Motor neuron (in vitro differentiated cells): ENCODE data around the gene CC2D1A. TPM values are rescaled to one million over a fixed set of nuclear protein-coding genes. Genes with fewer than 3 reads are reported as not detected.

Experiments
- ATAC-seq, 8 experiments: fragments of 200-7000 bp; cut with Tn5 transposase; replicated peaks in 6 of 8; 2 replicates each; pipeline ENCODE4 v1.8.0; 2021; ENCODE audit warnings: mild to moderate bottlenecking in 8 of 8, moderate library complexity in 8 of 8
- H3K27ac ChIP-seq, 2 donors: fragments of 250-450 bp; sonication (Bioruptor Pico); 2 replicates each; pipeline ENCODE4 v1.9.0; 2021; ENCODE audit warnings: antibody characterized with exemption in 2 of 2, mild to moderate bottlenecking in 2 of 2, moderate library complexity in 1 of 2
- H3K4me1 ChIP-seq, 2 donors: fragments of 250-450 bp; sonication (Bioruptor Pico); replicated peaks in 1 of 2; 2 replicates each; pipeline ENCODE4 v1.6.1; 2021; ENCODE audit warnings: antibody characterized with exemption in 2 of 2, mild to moderate bottlenecking in 2 of 2, moderate library complexity in 1 of 2
- H3K4me3 ChIP-seq, 5 donors: fragments of 250-450 bp; sonication (Bioruptor Pico); 2 replicates each; pipeline ENCODE4 v1.9.0; 2021; ENCODE audit warnings: antibody characterized with exemption in 5 of 5, mild to moderate bottlenecking in 5 of 5, moderate library complexity in 4 of 5
- WGBS, 10 experiments: fragments of 450-650 bp; shearing (Covaris generic); methylation state at CpG; one replicate each; pipeline ENCODE4 v1.0.0; 2022; 5-methylcytosine and 5-hydroxymethylcytosine counted together
- in situ Hi-C, 9 experiments: fragments of 400-800 bp; cut with MboI; loops; one replicate each; pipeline ENCODE4 v1.15.0; 2021; ENCODE audit warnings: low sequenced_read_pairs in 9 of 9, low pct_unique_long_range_greater_than_20kb in 2 of 9; ENCODE audit not compliant: unreplicated experiment in 9 of 9
- total RNA-seq, 8 experiments: library from RNA; unstranded; fragments of 300-600 nt; gene quantifications; 2 replicates each; pipeline versions ENCODE4 v1.2.3 to v1.2.4, GENCODE V29; 2022

The CC2D1A gene
- total RNA-seq, 8 experiments from 2014 or later: 7.6 to 32.5 (median 10.1) TPM

DNA sequence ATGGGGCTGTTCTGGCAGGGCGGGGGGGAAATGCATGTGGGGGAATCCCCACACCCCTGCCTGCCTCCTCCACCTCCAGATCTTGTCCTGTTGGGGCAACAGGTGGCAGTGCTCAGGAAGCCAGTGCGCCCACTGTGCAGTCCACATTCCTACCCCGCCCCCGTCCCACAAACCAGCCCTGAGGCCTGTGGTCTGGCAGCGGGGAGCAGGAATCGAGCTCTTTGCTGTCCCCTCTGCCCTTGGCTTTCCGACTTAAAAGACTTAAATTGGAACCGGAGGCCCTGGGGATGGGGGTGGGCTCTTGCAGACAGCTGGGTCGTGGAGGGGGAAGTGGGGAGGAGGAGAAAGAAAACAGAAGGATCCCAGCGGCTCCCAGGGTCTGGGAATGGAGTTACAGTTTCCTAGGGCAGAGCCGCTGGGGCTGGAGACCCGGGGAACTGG is 24.7 kb upstream of the CC2D1A start:
- in situ Hi-C loops: loop anchor here in 7 of 9 experiments (25.0 kb wide), 2 partner anchors 181 to 531 kb away; partner anchors contain the start of genes MISP3 (in 6 of the 7), PALM3 (in 6 of the 7) and DDX39A (in 1 of the 7)
- Histone ChIP-seq H3K4me1 (peaks cover 18 to 22% of the 10 kb centered on the region in 2 donors), H3K27ac (peak overlapping the region in 1 of 2 donors; percentile 16), H3K4me3 (no peak overlapping the region)
- ATAC-seq: no peak
- WGBS, 10 experiments: 20 to 40% (median 30%) methylated on average over 1 to 3 of the region's 12 CpGs; no CpG with 5 or more reads in 7 of the 10 experiments

DNA sequence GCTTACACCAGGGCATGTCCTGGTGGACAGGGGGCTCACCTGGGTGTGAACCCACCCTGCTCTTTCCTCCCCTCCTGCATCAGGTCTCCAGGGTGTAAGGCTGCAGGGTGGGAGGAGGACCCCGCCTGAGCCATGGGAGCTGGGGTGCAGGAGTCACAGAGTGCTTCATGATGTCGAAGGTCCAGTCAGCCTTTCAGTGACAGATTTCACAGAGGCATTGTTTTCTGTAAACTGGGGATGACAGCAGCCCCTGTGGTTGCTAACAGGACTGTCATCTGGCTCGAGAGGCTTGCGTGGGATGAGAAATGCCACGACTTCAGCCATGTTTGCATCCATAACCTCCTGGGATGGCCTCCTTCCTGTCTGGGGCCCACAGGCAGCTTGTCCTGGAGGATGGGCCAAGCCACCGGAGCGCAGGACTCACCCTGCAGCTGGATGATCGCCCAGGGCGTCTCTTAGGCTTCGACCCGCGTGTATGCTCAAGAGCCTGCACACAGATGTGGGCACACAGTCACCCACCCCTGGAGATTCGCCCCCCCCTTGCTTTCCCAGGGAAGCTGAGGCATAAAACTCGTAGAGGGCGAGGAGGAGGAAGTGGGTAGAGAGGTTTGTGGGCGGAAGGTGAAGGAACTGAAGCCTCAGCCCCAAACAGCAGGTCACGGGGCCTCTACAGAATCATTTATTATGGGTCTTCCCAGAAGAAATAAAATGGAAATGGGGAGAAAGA is 24.1 kb upstream of the CC2D1A start:
- ATAC-seq: peak in 5 of 8 experiments; percentile 2 to 9 (median 4)

DNA sequence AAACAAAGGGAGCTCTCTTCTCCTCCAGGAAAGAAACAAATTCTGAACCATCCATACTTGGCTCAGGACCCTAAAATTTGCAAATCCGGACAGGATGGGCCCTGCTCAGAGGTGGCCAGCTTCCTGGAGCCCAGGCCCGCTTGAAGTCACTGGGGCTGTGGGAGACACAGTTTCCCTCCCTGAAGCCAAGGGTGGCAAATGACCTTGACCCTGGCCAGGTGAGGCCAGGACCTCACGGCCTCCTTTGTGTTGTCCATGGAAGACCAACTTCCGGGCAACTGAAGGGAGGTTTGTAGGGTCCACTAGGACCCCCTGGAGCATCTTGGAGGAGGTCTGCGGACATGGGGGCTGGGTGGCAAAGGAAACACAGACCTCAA is 23.6 kb upstream of the CC2D1A start:
- in situ Hi-C loops: loop anchor here in 7 of 9 experiments (25.0 kb wide), 2 partner anchors 180 to 530 kb away; partner anchors contain the start of genes MISP3 (in 6 of the 7), PALM3 (in 6 of the 7) and DDX39A (in 1 of the 7)
- Histone ChIP-seq H3K27ac (no peak overlapping the region), H3K4me3 (no peak overlapping the region), H3K4me1 (peaks cover 18 to 22% of the 10 kb centered on the region in 2 donors)
- WGBS, 10 experiments: 94 to 100% (median 100%) methylated on average over 1 to 3 of the region's 5 CpGs; no CpG with 5 or more reads in 6 of the 10 experiments
- ATAC-seq: no peak

More for the DNA sequence above, 24.1 kb upstream of the CC2D1A start:
- Histone ChIP-seq H3K4me1 (peaks cover 18 to 22% of the 10 kb centered on the region in 2 donors), H3K27ac (peak overlapping the region in 1 of 2 donors; percentile 16), H3K4me3 (no peak overlapping the region)
- 18 to 100% (median 67%) methylated on average over 2 to 6 of the region's 17 CpGs; no CpG with 5 or more reads in 5 of the 10 experiments for WGBS, 10 experiments
- in situ Hi-C loops: loop anchor here in 7 of 9 experiments (25.0 kb wide), 2 partner anchors 180 to 530 kb away; partner anchors contain the start of genes MISP3 (in 6 of the 7), PALM3 (in 6 of the 7) and DDX39A (in 1 of the 7)

DNA sequence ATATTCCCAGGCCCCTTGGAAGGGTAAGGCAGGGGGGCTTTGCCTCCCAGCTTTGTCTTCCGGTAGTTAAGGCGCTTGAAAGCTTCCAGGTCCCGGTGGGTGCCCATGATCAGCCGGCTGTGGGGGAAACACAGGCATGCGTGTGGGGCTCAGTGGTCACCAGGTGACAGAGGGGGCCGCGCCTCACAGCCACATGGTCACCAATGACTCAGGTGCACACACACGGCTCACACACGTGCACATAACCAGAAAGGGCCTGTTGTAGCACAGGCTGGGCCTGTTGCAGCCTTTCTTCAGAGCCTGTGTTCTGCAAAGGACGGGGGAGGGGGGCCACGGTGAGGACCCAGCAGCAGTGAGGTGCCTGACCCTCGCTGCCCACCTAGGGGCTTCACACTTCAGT is 23.2 kb upstream of the CC2D1A start:
- WGBS, 10 experiments: 97% methylated on average over 5 of the region's 12 CpGs; no CpG with 5 or more reads in 9 of the 10 experiments
- peaks cover 18 to 22% of the 10 kb centered on the region in 2 donors for H3K4me1 ChIP-seq
- no peak overlapping the region for H3K27ac ChIP-seq
- ATAC-seq: no peak
- in situ Hi-C loops: loop anchor here in 7 of 9 experiments (25.0 kb wide), 2 partner anchors 179 to 529 kb away; partner anchors contain the start of genes MISP3 (in 6 of the 7), PALM3 (in 6 of the 7) and DDX39A (in 1 of the 7)
- H3K4me3 ChIP-seq: no peak overlapping the region

DNA sequence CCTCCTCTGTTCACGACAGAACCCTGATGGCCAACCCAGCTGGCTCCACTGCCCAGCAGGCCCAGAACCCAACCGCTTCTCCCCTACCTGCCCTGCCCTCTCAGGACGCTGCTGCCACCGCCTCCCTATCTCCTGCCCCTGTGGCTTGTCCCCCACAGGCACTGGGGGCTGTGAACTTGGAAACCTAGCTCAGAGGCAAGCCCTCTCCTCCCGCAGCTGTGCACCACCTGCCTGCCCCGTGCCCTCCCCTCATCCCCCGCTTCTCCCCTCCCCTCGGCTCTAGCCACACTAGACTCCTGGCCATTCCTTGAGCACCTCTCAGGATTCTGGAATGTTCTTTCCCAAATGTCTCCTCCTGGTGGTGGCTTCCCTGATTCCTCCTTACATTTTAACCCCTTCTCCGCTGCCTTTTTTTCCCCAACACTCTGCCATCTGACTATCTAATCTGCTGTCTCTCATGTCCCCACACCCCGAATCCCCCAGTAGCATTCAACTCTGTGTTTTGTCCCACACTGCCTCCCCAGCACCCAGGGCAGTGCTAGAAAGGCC is 22.4 kb upstream of the CC2D1A start:
- no peak overlapping the region for H3K4me3 ChIP-seq
- ATAC-seq: no peak
- no peak overlapping the region for H3K27ac ChIP-seq
- in situ Hi-C loops: loop anchor here in 7 of 9 experiments (25.0 kb wide), 2 partner anchors 179 to 529 kb away; partner anchors contain the start of genes MISP3 (in 6 of the 7), PALM3 (in 6 of the 7) and DDX39A (in 1 of the 7)
- WGBS, 10 experiments: 83 to 100% methylated on average over 1 of the region's 10 CpGs; no CpG with 5 or more reads in 8 of the 10 experiments
- H3K4me1 ChIP-seq: peaks cover 18 to 22% of the 10 kb centered on the region in 2 donors

DNA sequence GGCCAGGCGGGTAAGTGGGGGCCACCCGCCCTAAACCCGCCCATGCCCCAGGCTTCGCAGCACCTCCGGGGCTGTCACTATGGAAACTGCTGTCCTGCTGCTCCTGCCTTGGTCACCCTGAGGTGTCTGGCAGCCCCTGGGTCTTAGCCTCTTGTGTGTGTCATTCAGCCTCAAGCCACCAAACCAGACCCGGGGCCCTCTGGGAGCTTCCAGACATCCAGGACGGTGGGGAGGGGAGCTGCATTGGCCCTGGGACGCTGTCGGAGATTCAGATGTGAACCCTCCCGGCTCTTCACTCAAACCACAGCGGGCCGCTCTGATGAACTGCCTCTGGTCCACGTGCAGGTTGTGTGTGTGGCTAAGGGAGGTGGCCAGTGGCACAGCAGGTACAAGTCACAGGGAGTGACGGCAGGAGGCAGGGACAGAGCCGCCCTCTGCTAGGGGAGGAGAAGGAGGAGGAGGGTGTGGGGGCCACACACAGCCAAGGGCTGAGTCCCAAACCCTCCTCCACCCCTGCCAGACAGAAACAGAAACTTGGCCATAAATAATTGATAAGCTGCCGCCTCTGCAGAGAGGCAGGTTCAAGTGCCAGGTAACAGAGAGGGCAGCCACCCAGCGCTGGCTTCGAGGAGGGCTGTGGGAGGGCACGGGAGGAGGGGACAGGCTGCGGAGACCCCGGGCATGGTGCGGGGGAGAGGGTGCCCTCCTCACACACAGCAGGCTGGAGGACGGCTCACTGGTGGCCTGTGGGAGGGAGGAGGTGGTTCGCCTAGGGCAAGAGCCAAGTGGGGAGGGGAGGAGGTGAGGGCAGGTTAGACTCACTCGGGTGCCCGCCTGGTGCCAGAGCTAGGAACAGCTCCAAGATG is 21.0 kb upstream of the CC2D1A start:
- Histone ChIP-seq H3K4me3 (no peak overlapping the region), H3K27ac (no peak overlapping the region), H3K4me1 (peaks cover 18 to 22% of the 10 kb centered on the region in 2 donors)
- ATAC-seq: no peak
- WGBS, 10 experiments: 37 to 87% (median 70%) methylated on average over 1 to 6 of the region's 26 CpGs; no CpG with 5 or more reads in 4 of the 10 experiments
- in situ Hi-C loops: loop anchor here in 7 of 9 experiments (25.0 kb wide), 2 partner anchors 177 to 527 kb away; partner anchors contain the start of genes MISP3 (in 6 of the 7), PALM3 (in 6 of the 7) and DDX39A (in 1 of the 7)

DNA sequence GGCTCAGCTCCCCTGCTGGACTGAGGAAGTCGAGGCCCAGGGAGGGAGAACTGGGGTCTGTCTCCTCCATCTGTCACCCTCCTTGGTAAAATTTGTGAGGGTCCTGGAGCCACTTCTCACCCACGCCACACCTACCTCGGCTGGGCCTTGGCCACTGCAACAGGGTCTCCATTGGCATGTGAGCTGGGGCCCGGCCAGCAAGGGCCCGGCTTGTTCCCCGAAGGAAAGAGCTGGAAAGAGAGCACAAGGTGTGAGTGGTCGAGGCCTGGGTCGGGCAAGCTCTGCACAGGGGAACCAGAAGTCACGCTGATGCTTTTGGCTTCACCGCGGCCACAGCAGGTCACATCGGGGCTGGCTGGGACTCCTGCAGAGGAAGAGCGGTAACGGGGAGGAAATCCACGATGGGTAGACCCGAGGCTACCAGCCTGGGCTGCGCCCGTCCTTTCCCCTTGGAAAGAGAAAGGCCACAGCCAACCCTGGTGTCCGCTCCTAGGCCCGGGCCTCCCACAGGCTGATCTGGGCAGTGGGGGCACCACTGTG is 20.1 kb upstream of the CC2D1A start:
- in situ Hi-C loops: loop anchor here in 7 of 9 experiments (25.0 kb wide), 2 partner anchors 176 to 526 kb away; partner anchors contain the start of genes MISP3 (in 6 of the 7), PALM3 (in 6 of the 7) and DDX39A (in 1 of the 7)
- peaks cover 12 to 16% of the 10 kb centered on the region in 2 donors for H3K4me1 ChIP-seq
- no peak overlapping the region for H3K27ac ChIP-seq
- no peak overlapping the region for H3K4me3 ChIP-seq
- ATAC-seq: no peak
- 80 to 100% (median 95%) methylated on average over 1 to 18 of the region's 20 CpGs; no CpG with 5 or more reads in 3 of the 10 experiments for WGBS, 10 experiments

DNA sequence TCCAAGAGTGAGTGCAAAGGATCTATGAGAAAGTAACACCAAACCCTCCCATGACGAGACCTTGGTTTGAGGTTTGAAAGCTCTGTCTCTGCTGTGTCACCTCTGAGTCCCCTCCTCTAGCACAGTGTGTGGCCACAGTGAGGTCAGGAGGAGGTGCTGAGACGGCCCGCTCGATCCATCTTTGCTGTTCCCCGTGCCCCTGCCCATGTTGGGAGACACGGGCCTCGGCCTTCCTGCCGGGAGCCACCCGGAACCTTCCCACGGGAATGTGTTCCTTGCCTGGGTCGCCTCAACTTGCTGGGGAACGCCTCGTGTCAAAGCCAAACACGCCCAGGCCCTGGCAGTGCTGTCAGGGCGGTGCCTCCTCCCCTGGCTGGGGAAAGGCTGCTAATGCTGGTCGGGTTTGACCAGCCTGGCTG is 19.0 kb upstream of the CC2D1A start:
- no peak overlapping the region for H3K4me3 ChIP-seq
- H3K27ac ChIP-seq: no peak overlapping the region
- WGBS, 10 experiments: 8 to 75% (median 40%) methylated on average over 1 to 11 of the region's 16 CpGs; no CpG with 5 or more reads in 6 of the 10 experiments
- in situ Hi-C loops: loop anchor here in 7 of 9 experiments (25.0 kb wide), 2 partner anchors 175 to 525 kb away; partner anchors contain the start of genes MISP3 (in 6 of the 7), PALM3 (in 6 of the 7) and DDX39A (in 1 of the 7)
- peaks cover under 1 to 4% of the 10 kb centered on the region in 2 donors for H3K4me1 ChIP-seq
- ATAC-seq: peak in 3 of 8 experiments; percentile 89 to 91 (median 89)

DNA sequence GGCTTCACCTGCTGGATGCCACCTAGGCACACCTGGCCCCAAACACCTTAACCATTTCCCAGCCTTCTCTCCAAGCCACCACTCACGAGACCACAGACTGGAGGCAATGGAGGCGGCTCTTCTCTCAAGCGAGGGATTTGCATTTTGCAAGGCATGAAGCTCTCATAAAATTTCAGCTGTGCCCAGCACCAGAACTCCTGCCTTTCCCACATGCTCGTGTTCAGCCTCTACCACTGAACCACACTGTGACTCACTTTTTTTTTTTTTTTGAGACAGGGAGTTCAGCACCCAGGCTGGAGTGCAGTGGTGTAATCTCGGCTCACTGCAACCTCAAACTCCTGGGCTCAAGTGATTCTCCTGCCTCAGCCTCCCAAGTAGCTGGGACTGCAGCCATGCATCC is 18.5 kb upstream of the CC2D1A start:
- in situ Hi-C loops: loop anchor here in 7 of 9 experiments (25.0 kb wide), 2 partner anchors 175 to 525 kb away; partner anchors contain the start of genes MISP3 (in 6 of the 7), PALM3 (in 6 of the 7) and DDX39A (in 1 of the 7)
- 7 to 78% (median 50%) methylated on average over 1 to 4 of the region's 5 CpGs; no CpG with 5 or more reads in 3 of the 10 experiments for WGBS, 10 experiments
- Histone ChIP-seq H3K27ac (no peak overlapping the region), H3K4me3 (no peak overlapping the region), H3K4me1 (no peaks in the 10 kb centered on the region)
- ATAC-seq: peak in 3 of 8 experiments; percentile 57 to 75 (median 74)

DNA sequence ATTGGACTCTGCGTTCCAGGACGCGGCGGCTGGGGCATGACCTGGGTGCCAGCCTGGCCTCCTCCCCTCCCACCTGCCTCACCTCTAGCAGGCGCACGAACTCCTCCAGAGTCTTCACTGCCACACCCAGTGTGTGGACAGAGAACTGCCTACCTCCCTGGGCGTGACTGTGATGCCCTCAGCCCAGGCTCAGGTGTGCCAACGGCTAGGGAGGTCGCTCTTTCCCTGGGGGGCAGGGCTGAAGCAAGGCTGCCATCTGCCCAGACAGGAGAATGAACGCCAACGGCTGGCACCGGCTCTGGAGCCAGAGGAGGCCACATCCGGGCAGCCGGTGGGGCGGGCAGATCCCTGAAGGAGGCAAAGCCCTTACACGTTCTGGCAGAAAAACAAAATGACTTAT is 17.7 kb upstream of the CC2D1A start:
- in situ Hi-C loops: loop anchor here in 7 of 9 experiments (25.0 kb wide), 2 partner anchors 174 to 524 kb away; partner anchors contain the start of genes MISP3 (in 6 of the 7), PALM3 (in 6 of the 7) and DDX39A (in 1 of the 7)
- WGBS, 10 experiments: 70 to 100% (median 100%) methylated on average over 1 to 9 of the region's 16 CpGs; no CpG with 5 or more reads in 5 of the 10 experiments
- no peak for ATAC-seq

DNA sequence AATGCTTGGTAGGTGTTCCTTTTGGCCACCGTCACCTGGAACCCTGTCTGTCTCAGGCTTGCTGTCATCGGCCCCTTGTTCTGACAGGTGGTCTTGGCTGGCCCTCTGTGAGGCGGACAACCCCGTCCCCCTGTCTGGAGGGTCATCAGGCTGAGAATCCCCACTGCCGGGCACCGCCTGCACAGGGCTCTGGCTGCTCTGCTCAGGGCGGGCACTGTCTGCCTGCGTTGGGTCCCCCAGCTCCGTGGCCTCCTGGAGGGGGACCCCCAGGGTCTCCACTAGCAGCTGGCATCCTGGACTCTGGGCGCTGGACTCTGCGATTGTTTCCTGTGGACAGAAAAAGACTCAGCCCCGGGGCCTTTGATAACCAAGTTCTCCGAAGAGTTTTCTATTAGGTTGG is 15.9 kb upstream of the CC2D1A start:
- no peak overlapping the region for H3K27ac ChIP-seq
- H3K4me1 ChIP-seq: no peaks in the 10 kb centered on the region
- WGBS, 10 experiments: 80 to 100% (median 84%) methylated on average over 1 to 8 of the region's 13 CpGs; no CpG with 5 or more reads in 6 of the 10 experiments
- H3K4me3 ChIP-seq: no peak overlapping the region
- peak in 1 of 8 experiments; percentile 9 for ATAC-seq
- in situ Hi-C loops: loop anchor here in 7 of 9 experiments (25.0 kb wide), 2 partner anchors 172 to 522 kb away; partner anchors contain the start of genes MISP3 (in 6 of the 7), PALM3 (in 6 of the 7) and DDX39A (in 1 of the 7)

More for the DNA sequence above, 17.7 kb upstream of the CC2D1A start:
- H3K27ac ChIP-seq: no peak overlapping the region
- H3K4me3 ChIP-seq: no peak overlapping the region
- no peaks in the 10 kb centered on the region for H3K4me1 ChIP-seq
